MM.1S (cell line): Measurements from ENCODE around the gene ALPG.
"Not testable (repeated sequence)": the region's sequence is repeated elsewhere in the genome, so short reads cannot be mapped to it uniquely, and the experiment has no call there.

Source experiments
- DNase-seq: peaks from one replicate; pipeline ENCODE4 v3.0.0-alpha.2; 2015
- H2AFZ ChIP-seq: fragments of 300-600 bp; sonication (generic); 2 replicates; pipeline ENCODE4 v1.6.0; 2016; ENCODE audit warnings: antibody characterized with exemption, low read length
- H3F3A ChIP-seq: fragments of 300-600 bp; sonication (generic); 2 replicates; pipeline ENCODE4 v1.6.1; 2016; ENCODE audit warnings: mild to moderate bottlenecking, antibody characterized with exemption, low read length, moderate library complexity, mixed read lengths; ENCODE audit not compliant: insufficient read depth
- H3K27ac ChIP-seq: fragments of 300-600 bp; sonication (generic); 2 replicates; pipeline ENCODE4 v1.5.1; 2016; ENCODE audit warnings: mild to moderate bottlenecking, low read length
- H3K27me3 ChIP-seq: fragments of 300-600 bp; sonication (generic); replicated peaks from 2 replicates; pipeline ENCODE4 v1.6.0; 2016; ENCODE audit warnings: low read length; ENCODE audit not compliant: insufficient read depth
- H3K36me3 ChIP-seq: fragments of 300-600 bp; sonication (generic); replicated peaks from 2 replicates; pipeline ENCODE4 v1.6.1; 2016; ENCODE audit warnings: mild to moderate bottlenecking, low read length, mixed read lengths; ENCODE audit not compliant: insufficient read depth
- H3K4me1 ChIP-seq: fragments of 300-600 bp; sonication (generic); 2 replicates; pipeline ENCODE4 v1.6.1; 2016; ENCODE audit warnings: low read length, mixed read lengths
- H3K4me2 ChIP-seq: fragments of 300-600 bp; sonication (generic); 2 replicates; pipeline ENCODE4 v1.6.0; 2016; ENCODE audit warnings: low read depth, low read length
- H3K4me3 ChIP-seq: fragments of 300-600 bp; sonication (generic); 2 replicates; pipeline ENCODE4 v1.5.1; 2016; ENCODE audit warnings: low read length, mixed read lengths
- H3K79me2 ChIP-seq: fragments of 300-600 bp; sonication (generic); 2 replicates; pipeline ENCODE4 v1.6.1; 2016; ENCODE audit warnings: mixed run types, low read length, mixed read lengths
- H3K9ac ChIP-seq: fragments of 300-600 bp; sonication (generic); 2 replicates; pipeline ENCODE4 v1.6.1; 2016; ENCODE audit warnings: low read length, mixed read lengths
- H3K9me2 ChIP-seq: fragments of 300-600 bp; sonication (generic); replicated peaks from 2 replicates; pipeline ENCODE4 v1.6.1; 2016; ENCODE audit warnings: mild to moderate bottlenecking, low read length, mixed read lengths; ENCODE audit not compliant: insufficient read depth
- H3K9me3 ChIP-seq: fragments of 300-600 bp; sonication (generic); replicated peaks from 2 replicates; pipeline ENCODE4 v1.6.1; 2016; ENCODE audit warnings: mild to moderate bottlenecking, low read length, mixed read lengths; ENCODE audit not compliant: insufficient read depth
- H4K20me1 ChIP-seq: fragments of 300-600 bp; sonication (generic); 2 replicates; pipeline ENCODE4 v1.6.1; 2016; ENCODE audit warnings: mild to moderate bottlenecking, low read length, moderate library complexity, mixed read lengths; ENCODE audit not compliant: insufficient read depth
- CTCF ChIP-seq: fragments of 300-600 bp; sonication (generic); IDR thresholded peaks from 2 replicates; pipeline ENCODE4 v1.5.1; 2016; ENCODE audit warnings: antibody characterized with exemption, low read length, mixed read lengths
- EZH2 ChIP-seq: fragments of 300-600 bp; sonication (generic); optimal IDR thresholded peaks from 2 replicates; pipeline ENCODE3; 2017; ENCODE audit warnings: low read depth, mild to moderate bottlenecking, antibody characterized with exemption, low read length, mixed read lengths
- EZH2phosphoT487 ChIP-seq: fragments of 300-600 bp; sonication (generic); IDR thresholded peaks from 2 replicates; pipeline ENCODE4 v1.6.1; 2018; ENCODE audit warnings: antibody characterized with exemption, low read length

ALPG gene

GRCh38 chr2:232382331-232383225, 24.1 kb upstream of the ALPG start:
- no peak overlapping the region for H3K4me3 ChIP-seq

GRCh38 chr2:232384466-232384865, 22.2 kb upstream of the ALPG start:
- no peak overlapping the region for H3K4me3 ChIP-seq
- no peak for TF ChIP-seq EZH2phosphoT487
- TF ChIP-seq EZH2 = no peak
- TF ChIP-seq CTCF = no peak
- no peaks in the 10 kb centered on the region for H3K79me2 ChIP-seq
- no peaks in the 10 kb centered on the region for H3K4me1 ChIP-seq
- no peak overlapping the region for H3K9ac ChIP-seq
- no peaks in the 10 kb centered on the region for H3K9me2 ChIP-seq
- H3K27me3 ChIP-seq = peaks cover 17% of the 10 kb centered on the region
- DNase-seq = no peak
- H2AFZ ChIP-seq = no peak overlapping the region
- H3K4me2 ChIP-seq = no peak overlapping the region
- no peak overlapping the region for H3K27ac ChIP-seq
- H4K20me1 ChIP-seq = no peaks in the 10 kb centered on the region
- no peaks in the 10 kb centered on the region for H3K9me3 ChIP-seq
- H3K36me3 ChIP-seq = no peaks in the 10 kb centered on the region
- no peaks in the 10 kb centered on the region for H3F3A ChIP-seq

More at GRCh38 chr2:232382331-232383225, 24.1 kb upstream of the ALPG start:
- H2AFZ ChIP-seq = no peak overlapping the region
- no peak overlapping the region for H3K9ac ChIP-seq
- H3K9me3 ChIP-seq = no peaks in the 10 kb centered on the region
- no peak for TF ChIP-seq CTCF
- TF ChIP-seq EZH2phosphoT487 = no peak
- TF ChIP-seq EZH2 = no peak
- no peak for DNase-seq
- no peaks in the 10 kb centered on the region for H3K9me2 ChIP-seq
- H3F3A ChIP-seq = no peaks in the 10 kb centered on the region
- no peaks in the 10 kb centered on the region for H4K20me1 ChIP-seq
- no peak overlapping the region for H3K27ac ChIP-seq
- no peak overlapping the region for H3K4me2 ChIP-seq
- peaks cover 17% of the 10 kb centered on the region for H3K27me3 ChIP-seq
- no peaks in the 10 kb centered on the region for H3K79me2 ChIP-seq
- H3K4me1 ChIP-seq = no peaks in the 10 kb centered on the region
- H3K36me3 ChIP-seq = no peaks in the 10 kb centered on the region

- not testable (repeated sequence) for H3K4me2 ChIP-seq, H3K9me3 ChIP-seq, H3K9me2 ChIP-seq
Measured at GRCh38 chr2:232385058-232385457, 21.6 kb upstream of the ALPG start.

More at GRCh38 chr2:232385058-232385457, 21.6 kb upstream of the ALPG start:
- H3K27ac ChIP-seq, H3K9ac ChIP-seq, H2AFZ ChIP-seq, H3F3A ChIP-seq, H3K79me2 ChIP-seq, H3K4me3 ChIP-seq, H4K20me1 ChIP-seq, H3K36me3 ChIP-seq, DNase-seq, H3K4me1 ChIP-seq: not testable (repeated sequence)
- peaks cover 17% of the 10 kb centered on the region for H3K27me3 ChIP-seq
